HG02678 (cell line): Measurements from ENCODE around the gene IL17C.

ENCODE experiments used
- ATAC-seq: cut with Tn5 transposase; IDR thresholded peaks from one replicate; pipeline ENCODE4 v1.9.1; 2021; ENCODE audit warnings: mild to moderate bottlenecking, moderate library complexity; ENCODE audit not compliant: unreplicated experiment

The IL17C gene

DNA sequence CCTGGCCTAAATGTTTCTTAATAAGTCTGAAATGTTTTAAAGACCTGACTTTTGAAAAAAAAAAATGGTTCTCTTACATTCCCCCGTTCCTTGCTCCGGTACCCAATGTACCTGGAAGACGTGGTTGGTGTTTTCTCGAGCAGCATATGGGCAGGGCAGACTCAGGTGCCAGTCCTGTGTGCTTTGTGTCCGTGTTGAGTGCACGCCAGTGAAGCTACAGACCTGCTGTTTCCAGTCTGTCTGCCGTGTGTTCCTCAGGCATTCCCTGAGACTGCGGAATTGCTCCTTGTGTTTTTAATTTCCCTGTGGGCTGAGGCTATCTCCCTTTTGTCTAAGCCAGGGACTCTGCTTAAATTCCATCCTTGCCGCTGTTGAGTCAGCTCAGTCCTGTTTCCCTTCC, 11.7 kb upstream of the IL17C start:
- ATAC-seq: no peak

DNA sequence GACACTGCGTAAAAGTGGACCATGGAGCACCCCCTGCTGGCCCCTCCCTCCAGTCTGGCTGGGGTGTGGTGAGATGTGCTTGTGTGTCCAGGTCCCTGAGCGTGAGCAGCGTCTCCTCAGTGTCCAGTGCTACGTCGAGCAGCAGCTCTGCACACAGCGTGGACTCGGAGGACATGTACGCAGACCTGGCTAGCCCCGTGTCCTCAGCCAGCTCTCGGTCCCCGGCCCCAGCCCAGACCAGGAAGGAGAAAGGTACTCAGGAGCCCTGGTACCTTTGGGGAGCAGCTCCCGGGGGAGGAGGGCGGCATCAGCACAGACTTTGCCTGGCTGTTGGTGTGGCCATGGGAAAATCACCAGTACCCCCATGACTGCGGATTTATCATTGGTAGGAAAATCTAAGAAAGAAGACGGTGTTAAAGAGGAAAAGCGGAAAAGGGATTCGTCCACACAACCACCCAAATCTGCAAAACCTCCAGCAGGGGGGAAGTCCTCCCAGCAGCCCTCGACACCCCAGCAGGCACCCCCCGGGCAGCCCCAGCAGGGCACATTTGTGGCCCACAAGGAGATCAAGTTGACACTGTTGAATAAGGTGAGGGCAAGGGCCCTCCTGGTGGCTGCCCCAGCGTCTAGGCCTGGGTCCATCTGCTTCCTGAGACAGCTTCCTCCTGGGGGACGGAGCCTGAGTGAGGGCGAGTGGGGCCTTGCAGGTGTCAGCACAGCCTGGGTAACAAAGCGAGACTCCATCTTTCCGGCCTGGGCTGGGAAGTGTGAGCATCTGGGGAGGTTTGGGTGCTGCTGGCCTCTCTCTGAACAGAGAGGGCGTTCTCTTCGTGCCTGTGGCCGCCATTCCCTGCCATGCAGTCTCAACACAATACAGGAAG, 10.6 kb upstream of the IL17C start:
- ATAC-seq: no peak

DNA sequence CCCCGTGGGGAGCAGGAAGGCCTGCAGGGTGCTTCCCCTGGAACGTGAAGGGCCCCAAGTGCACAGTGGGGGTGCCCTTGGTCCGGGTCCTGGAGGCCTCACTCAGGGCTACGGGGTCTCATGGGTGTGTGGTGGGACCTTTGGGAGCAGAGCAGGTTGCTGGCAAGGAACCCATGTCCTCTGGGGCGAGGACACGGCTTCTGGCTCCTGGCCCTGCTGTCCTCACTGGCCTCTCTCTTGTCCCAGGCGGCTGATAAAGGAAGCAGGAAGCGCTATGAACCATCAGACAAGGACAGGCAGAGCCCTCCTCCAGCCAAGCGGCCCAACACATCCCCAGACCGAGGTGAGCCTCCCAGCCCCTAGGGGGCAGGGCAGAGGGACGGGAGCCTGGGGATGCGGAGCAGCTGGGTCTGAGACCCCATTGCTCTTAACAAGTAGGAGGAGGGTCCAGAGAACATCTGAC, 9.8 kb upstream of the IL17C start:
- ATAC-seq: no peak

DNA sequence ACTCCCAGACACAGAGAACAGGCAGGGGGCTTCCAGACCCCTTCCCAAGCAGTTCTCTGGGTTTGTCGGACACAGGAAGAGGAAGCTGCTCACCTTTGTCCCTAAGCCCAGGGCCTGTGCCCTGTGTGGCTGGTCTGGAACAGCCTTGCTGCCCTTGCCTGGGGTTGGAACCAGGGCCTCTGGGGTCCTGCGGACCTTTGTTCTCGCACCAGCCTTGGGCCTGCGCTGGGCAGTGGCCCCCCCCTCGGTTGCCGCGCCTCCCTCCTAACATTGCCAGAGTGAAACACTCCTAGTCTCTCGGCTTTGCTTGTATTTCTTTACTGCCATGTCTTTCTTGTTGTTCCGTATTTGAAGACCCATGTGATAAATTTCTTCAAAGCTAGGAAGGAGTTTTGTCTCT, 8.5 kb upstream of the IL17C start:
- no peak for ATAC-seq

DNA sequence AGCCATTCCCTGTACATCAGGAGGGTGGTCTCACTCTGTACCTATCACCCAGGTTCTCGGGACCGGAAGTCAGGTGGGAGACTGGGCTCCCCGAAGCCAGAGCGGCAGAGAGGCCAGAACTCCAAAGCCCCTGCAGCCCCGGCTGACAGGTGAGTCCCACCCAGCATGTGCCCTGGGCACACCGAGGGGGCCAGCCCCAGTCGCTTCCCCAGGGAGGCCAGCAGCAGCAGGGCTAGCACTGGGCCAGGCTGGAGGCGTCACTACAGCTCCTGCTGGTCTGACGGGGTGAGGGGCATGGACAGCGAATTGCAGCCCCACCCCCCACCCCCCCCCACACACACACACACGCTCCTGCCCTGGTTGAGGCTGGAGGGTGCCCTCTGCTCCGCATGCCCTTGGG, 7.9 kb upstream of the IL17C start:
- ATAC-seq: no peak

DNA sequence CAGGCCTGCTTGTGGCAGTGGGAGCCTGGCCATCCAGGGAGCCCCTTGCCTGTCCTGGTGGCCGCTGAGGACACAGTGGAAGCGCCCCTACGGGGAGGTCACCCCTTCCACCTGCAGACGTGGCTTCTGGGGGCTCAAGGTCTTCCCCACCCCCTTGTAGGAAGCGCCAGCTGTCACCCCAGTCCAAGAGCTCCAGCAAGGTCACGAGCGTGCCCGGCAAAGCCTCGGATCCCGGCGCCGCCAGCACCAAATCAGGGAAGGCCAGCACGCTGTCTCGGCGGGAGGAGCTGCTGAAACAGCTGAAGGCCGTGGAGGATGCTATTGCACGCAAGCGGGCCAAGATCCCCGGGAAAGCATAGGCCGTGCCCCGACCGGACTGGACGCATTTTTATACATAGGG, 7.4 kb upstream of the IL17C start:
- ATAC-seq: no peak

DNA sequence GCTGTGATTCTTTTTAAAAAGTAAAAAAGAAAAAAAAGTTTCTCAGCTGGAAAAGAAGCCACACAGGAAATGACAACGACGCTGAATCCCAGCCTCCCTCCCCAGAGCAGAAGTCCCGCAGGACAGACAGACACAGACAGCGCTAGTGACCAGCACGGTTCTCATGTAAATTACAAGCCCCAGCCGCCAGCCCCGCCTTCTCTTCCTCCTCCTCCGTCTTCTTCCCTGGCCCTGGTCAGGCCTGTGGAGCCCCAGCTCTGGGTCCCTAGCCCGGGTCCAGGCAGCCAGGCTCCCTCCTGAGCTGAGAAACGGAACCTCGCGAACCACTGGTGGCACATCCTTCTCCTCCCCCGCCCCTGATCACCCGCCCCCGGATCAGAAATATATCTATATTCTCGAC, 7.0 kb upstream of the IL17C start:
- ATAC-seq: no peak

DNA sequence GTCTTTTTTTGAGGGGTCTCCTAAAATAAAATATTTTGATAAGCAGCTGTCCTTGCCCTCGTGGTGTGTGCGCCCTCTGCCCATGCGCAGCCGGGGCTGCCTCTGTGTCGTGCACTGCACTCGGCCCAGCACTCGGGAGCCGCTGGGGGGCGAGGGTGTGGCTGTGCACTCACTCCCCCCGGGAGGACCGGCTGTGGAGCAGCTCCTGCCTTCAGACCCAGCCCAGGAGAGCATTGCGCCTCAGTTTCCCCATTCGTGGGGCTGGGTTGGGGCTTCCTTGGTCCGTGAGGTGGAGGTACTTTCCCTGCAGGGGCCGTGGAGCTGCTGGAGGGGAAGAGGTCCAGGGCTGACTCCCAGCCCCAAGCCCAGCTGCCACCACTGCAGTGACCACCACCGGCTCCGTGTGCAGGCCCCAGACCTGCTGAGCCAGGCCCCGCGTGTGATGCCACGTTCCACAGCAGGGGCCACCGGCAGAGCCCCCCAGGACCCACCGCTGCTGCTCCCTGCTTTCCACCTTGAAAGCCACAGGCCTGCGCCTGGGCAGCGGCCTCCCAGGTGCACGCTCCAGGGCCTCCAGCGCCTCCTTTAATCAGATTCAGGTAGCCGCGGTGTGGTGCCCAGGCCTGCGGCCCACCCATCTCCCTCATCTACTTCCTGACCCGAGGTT, 6.3 kb upstream of the IL17C start:
- ATAC-seq: no peak

DNA sequence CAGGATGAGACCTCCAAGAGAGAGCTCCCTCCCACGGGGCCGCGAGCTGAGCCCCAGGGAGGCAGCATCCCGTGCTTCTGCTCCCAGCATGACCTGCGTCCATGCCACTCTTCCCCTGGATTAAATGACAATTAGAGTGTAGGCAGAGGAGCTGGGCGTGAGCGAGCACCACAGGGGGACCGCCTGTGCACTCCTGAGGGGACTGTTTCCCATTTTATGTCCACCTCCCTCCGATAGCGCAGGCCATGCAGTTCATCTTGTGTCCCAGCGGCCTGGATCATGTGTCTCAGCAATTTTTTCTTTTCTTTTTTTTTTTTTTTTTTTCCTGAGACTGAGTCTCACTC, 5.8 kb upstream of the IL17C start:
- ATAC-seq: no peak

DNA sequence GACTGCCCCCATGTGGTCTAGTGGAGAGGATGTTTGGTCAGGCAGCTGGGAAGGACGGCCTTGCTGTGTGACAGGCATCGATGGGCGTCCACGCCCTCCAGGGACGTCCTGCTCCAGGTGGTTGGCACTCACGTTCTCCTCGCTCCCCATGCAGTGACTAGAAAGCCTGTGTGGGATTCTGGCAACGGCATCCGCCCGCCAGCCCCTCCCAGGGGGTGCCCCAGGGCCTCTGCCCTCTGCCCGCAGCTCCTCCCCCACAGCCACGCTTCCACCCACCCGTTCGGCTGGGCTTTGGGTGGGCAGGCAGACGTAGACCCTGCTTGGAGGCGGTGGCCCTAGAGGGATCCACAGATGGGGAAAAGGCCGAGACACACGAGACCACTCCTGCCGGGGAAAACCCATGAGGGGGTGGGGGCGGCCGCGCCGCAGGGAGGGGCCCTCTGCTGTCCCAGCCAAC, 4.7 kb upstream of the IL17C start:
- peak; percentile 31 for ATAC-seq

DNA sequence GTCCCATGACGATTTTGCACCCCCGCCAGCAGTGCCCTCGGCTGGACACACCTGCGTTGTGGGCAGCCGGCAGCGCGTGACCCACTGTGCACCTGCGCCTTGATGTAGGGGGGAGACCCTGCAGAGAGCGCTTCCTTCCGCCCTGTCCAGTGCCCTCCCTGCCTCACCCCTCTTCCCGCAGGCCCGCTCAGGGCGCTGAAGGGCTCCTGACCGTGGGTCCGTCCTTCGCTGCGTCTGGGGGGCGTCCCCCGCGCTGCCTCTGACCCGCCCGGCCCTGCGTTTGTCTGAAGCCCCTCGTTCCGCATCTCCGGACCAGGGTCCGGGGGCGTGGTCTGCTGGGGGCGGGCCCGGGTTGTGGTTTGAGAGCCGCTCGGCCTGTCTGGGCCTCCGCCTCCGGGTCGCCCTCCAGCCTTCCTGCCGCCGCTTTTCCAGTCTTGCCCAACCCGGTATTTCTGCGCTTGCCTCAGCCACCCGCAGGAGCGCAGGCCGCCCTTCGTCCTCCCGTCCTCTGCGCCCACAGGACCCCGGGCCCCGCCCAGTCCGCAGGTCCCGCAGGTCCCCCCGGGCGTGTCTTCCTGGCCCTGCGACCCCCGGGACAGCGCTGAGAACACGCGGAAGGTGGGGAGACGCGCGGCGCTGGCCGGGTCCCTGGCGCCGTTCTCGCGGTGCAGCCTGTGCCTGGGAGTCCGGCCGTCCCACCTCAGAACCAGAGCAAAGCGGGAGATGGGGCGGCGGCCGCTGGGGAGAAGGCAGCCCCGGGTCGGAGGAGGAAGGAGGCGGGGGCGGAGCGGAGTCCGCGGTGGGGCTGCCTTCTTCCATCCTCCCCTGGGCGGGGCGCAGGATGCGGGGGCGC, 4.0 kb upstream of the IL17C start:
- ATAC-seq: peak; percentile 58

DNA sequence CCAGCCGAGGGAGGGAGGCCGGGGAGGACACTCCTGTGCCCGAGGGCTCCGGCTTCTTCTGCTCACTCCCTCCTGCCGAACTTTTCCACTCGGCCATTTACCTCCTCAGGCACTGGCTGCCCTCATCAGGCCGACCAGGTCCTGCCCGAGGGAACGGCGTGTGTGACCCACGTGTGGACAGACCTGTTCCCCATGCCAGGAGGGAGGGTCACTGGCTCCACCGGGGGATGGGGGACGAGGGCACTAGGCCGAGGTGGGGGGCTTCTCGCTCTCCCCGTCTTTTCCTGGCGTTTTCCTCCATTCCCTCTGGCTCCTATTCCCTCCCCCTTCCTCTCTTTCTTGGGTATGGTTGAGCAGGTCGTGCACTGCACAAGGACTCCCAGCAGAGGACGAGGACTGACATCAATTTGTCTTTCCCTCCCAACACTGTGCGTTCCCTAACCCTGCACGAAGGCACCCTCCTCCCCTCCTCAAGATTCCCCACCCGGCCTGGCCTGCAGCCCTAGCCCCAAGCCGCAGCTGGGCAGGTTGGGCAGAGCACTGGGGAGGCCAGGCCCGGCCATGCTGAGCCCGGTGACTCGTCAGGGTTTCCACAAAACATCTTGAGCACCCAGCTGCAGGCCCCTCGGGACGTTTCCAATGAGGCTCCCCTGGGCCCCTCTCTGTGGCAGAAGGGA, 3.2 kb upstream of the IL17C start:
- no peak for ATAC-seq

DNA sequence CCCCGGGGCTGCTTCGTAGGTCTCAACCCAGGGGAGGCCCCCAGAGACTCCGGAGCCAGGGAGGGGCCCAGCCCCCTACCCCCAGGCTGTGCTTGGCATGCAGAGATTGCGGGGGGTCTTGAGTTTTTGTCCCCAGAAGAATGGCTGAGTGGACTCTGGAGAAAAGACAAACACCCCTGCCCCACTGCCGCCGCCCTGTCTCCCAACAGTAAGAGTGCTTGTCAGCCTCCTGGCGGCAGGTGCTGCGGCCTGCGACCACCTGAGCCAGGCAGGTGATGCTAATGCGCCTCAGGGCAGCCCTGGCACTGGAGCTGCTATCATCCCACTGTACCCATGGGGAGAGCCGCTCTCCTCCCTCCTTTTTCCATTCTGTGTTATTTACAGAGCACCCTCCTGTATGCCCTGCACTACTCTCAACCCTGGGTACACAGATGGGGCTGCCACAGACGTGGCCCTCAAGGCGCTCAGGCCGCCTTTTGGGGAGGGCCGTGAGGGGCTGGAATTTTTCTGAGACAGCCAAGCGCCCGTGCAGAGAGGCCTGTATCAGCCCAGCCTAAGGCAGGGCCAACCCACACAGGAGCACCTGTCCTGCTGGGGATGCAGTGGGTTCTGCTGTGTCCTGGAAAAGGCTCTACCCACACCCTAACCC, 2.6 kb upstream of the IL17C start:
- ATAC-seq: no peak

DNA sequence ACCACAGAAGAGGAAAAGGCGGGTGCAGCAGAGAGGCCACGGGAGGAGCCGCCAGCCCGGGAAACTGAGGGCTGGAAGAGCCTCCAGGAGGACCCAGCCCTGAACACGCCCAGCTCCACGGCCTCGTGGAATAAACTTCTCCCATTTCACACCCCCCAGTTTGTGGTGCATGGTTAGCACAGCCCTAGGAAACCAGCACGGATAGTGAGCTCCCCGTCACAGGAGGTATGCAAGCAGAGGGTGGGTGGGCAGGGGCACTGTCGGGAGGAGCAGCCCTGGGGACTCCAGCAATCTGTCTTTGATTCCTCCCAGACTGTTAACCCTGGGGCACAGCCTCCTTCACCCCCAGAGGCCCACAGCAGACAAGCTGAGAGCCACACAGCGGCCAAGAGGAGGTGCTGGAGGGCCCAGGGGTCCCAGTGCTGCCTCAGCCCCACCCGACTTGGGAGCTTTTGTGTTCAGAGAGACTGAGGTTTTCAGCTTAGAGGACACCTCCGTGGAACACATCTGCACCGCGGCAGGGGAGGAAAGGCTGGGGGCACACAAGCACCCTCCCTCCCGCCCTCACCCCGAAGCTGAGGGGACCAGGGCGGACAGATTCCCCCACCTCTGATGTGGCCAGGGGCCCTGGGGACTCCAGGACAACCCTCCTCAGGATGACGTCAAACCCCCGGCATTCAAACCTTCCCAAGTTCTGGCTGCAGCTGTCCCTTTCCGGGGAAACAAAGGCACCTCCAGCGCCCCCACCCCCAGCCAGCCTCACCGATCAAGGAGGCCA, 1.7 kb upstream of the IL17C start:
- ATAC-seq: no peak

DNA sequence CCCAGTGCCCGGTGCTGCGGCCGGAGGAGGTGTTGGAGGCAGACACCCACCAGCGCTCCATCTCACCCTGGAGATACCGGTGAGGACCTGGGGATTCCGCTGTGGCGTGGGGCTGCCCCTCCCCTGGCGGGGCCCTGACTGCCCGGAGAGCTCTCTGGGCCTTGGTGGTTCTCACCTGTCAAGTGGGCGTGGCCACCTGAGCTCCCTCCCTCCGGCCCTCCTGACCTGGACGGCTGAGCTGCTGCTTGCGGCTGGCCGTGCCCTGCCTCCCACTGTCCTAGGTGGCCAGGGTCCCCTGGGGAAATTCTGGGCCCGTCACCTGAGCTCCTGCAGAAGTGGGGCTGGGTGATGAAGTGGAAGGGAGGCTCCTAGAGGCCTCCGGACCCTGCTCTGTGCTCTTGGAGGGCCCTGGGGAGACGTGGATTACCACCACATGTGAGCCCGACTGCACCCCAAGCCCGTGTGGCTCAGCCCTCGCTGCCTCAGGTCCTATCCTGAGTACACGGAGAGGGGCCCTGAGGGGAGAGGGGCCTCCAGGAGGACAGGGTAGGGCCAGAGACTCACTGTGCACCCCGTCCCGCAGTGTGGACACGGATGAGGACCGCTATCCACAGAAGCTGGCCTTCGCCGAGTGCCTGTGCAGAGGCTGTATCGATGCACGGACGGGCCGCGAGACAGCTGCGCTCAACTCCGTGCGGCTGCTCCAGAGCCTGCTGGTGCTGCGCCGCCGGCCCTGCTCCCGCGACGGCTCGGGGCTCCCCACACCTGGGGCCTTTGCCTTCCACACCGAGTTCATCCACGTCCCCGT, 1.1 kb downstream of the IL17C start:
- ATAC-seq: no peak

DNA sequence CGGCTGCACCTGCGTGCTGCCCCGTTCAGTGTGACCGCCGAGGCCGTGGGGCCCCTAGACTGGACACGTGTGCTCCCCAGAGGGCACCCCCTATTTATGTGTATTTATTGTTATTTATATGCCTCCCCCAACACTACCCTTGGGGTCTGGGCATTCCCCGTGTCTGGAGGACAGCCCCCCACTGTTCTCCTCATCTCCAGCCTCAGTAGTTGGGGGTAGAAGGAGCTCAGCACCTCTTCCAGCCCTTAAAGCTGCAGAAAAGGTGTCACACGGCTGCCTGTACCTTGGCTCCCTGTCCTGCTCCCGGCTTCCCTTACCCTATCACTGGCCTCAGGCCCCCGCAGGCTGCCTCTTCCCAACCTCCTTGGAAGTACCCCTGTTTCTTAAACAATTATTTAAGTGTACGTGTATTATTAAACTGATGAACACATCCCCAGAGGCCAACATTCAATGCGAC, 1.7 kb downstream of the IL17C start:
- no peak for ATAC-seq

DNA sequence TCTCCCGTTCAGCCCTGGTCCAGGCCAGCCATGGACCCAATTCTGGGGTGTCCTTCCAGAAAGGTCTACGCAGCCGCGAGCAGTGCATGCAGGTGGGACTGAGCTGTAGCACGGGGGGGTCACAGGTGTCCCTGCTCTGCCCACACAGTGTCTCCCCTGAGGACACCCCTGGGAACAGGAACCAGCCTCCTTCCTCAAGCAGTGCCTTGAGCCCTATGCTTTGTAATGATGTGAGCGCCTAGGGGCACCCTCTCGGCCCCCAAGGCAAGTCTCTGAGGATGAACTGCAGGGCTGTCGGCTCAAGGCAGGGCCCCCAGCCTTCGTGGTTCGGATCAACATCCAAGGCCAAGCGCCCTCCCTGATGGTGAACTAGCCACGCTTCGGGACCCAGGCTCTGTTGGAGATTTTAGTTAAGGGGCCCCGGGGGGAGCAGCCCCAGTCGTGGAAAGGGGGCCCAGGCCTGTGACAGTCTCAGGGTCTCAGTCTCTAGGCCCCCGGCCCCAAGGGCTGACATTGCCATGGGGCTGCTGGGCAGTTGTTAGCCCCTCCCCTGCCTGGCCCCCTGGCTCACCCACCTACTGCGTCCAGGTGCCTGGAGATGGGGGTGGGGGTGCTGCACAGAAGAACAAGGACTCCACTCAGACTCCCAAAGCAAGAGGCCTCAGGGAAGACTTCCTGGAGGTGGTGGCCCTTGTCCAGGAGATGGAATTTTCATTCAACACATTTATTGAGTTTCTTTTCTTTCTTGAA, 2.3 kb downstream of the IL17C start:
- ATAC-seq: no peak
